ENCODE measurements around the gene CSNK1D. TPM values are rescaled to one million over a fixed set of nuclear protein-coding genes. Genes with fewer than 3 reads are reported as not detected.

CSNK1D gene
- 49.3 and 57.0 TPM in 2 replicates for total RNA-seq

DNA sequence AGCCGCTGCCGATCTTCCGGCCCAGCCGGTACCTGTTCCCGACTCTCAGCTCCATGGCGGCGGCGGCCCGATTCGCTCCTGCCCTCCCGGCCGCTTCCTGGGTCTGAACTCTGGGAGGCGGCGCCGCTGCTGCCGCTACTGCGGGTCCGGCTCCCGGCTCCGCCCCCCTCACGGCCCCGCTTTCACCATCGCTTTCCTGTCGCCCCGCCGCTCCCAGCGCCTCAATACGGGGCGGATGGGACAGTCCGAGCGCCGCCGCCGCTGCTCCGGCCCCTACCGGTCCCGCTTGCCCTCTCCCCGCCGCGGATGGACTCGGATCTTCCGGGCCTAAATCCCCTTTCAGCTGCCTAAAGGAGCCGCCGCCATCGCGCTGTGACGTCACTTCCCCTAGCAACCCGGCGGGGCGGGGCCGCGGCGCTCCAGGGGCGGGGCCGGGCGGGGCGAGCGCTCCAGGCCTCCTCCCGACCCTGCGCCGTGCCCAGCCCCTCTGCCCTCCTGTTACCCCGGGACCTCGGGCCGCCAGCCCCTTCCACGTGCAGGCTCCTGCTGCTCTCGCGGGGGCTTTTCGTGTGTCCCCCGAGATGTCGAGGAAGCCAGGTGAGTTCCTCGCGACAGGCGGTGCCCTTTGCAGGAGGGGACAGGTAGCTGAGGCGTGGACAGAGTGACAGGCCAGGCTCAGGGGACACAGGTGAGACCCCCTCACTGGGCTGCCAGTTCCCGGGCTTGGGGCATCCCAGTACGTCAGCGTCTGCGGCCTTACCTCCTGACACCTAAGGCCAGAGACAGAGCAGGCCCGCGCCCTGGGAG, at the start of gene CSNK1D:
TSS of gene CSNK1D (minus strand) at position 374 of the 807 bp plus-strand sequence. CDS start at position 55, 319 bp downstream.
- TF ChIP-seq, protein P1, sequence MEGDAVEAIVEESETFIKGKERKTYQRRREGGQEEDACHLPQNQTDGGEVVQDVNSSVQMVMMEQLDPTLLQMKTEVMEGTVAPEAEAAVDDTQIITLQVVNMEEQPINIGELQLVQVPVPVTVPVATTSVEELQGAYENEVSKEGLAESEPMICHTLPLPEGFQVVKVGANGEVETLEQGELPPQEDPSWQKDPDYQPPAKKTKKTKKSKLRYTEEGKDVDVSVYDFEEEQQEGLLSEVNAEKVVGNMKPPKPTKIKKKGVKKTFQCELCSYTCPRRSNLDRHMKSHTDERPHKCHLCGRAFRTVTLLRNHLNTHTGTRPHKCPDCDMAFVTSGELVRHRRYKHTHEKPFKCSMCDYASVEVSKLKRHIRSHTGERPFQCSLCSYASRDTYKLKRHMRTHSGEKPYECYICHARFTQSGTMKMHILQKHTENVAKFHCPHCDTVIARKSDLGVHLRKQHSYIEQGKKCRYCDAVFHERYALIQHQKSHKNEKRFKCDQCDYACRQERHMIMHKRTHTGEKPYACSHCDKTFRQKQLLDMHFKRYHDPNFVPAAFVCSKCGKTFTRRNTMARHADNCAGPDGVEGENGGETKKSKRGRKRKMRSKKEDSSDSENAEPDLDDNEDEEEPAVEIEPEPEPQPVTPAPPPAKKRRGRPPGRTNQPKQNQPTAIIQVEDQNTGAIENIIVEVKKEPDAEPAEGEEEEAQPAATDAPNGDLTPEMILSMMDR (IDR thresholded peaks at IDR 0.05; ENCODE audit: insufficient read depth, low read depth, low read length) = no peak
- peak within 1 kb of the TSS; percentile 86 for H3K4me3 ChIP-seq (ENCODE audit: low read depth, low read length)

DNA sequence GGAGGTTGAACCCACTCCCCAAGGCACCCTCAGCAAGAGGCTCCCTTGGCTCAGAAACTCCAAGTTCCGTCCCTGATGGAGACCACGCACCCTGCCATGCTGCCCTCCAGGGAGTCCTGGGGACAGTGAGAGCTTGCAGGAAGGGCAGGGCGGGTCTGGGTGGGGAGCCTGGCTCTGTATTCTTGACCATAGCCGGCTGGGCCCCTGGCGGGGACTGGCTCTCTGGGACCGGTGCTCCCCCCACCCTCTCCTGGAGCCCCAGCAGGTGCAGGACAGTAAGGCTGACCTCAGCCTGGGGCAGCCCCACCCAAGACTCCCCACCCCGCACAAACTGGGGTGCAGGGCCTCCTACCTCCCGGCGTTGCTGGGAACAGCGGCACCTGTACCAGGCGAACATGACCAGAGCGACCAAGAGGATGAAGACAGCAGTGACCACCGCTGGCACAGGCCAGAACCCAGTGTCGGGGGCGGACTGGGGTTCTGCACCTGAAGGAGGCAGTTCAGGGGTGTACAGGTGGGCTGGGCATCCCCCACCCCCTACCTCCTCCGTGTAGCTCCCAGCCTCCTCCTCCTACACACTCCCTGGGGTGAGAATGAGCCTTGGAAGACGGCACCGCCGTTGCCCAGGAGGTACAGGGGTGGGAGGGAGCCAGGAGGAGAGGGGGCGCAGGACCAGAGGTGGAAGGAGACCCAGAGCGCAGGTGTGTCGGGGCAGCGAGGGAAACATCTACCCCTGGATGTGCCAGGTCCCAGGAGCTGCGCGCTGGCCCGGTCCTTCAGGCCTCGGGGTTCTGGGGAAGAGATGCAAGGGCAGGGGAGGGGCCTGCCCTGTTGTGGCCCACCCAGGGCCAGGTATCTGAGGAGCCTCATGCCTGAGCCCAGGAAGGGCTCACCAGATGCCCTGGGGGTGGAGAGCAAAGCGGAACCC, 49.3 kb upstream of the CSNK1D start:
- TF ChIP-seq, protein P1 (IDR thresholded peaks at IDR 0.05; ENCODE audit: insufficient read depth, low read depth, low read length) = no peak
- no peak overlapping the region for H3K4me3 ChIP-seq (ENCODE audit: low read depth, low read length)
- no peak for DNase-seq (ENCODE audit: low read depth)

More for the DNA sequence above, at the start of gene CSNK1D:
- DNase-seq (ENCODE audit: low read depth) = peak; percentile 89

DNA sequence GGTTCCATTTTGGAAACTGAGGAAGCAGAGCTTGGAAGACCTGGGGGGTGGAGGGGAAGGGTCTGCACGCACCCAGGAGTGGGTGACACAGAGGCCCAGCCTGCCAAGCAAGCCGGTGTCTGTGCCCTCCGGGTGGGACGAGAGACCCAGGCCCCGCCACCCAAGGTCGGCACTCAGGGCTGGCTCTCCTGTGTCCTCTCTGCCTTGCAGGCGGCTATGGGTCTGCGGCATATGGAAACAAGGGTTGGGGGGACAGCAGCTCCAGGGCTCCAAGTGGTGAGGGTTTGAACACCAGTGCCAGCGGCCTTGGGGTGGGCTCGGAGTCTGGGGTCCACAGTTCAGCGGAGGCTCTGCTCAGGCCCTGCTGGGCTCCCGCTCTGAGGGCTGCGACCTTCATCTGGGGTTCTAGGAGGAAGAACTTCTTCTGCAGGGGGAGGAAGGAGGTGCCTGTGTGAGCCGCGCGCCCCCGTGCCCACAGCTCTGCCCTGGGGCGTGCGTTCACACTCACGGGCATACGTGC, 48.5 kb upstream of the CSNK1D start:
- no peak for DNase-seq (ENCODE audit: low read depth)
- TF ChIP-seq, protein P1 (IDR thresholded peaks at IDR 0.05; ENCODE audit: insufficient read depth, low read depth, low read length) = no peak
- no peak overlapping the region for H3K4me3 ChIP-seq (ENCODE audit: low read depth, low read length)

DNA sequence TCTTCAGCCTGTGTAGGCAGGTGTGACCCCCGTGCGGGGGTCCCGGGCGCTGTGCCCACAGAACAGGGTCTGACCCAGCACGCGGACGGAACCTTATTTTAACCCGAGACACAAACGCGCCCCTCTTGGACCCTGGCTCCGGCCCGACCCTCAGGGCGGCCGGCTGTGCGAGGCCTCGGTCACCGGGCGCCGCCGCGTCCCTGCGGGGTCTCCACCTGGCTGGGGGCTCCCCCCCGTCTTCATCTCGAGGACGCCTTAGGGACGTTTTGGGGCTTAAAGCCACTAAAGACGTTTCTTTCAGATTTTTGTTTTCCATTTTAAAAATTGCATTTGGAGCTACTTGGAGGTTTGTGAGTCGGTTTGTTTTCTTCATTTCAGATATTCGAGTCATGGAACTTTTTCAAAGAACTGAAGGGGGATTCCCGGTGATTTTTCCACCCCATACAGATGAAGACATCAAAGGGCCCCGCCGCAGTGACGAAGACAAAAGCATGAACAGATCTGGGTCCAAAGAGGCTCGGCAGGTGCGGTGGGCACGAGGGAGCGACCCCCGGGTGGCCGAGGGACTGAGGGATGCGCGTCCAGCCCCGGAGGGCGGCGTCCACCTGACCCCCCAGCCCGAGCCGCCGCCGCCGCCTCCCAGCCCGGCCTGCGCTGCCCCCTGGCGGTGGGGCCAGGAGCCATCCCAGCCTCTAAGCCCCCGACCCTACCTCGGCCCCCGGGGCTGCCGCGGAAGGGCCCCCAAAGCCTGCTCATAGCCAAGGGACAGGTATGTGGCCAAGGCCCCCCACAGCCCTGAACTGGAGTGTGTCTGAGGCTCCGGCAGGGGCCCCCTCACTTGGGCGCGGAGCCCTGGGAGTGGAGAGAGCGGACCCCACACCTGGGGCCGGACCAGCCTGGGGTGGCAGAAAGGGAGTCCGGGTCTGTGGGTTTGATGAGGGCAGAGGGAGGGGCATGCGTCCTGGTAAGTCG, 47.7 kb upstream of the CSNK1D start:
- H3K4me3 ChIP-seq (ENCODE audit: low read depth, low read length) = no peak overlapping the region
- no peak for DNase-seq (ENCODE audit: low read depth)
- TF ChIP-seq, protein P1 (IDR thresholded peaks at IDR 0.05; ENCODE audit: insufficient read depth, low read depth, low read length) = peak; percentile 74

DNA sequence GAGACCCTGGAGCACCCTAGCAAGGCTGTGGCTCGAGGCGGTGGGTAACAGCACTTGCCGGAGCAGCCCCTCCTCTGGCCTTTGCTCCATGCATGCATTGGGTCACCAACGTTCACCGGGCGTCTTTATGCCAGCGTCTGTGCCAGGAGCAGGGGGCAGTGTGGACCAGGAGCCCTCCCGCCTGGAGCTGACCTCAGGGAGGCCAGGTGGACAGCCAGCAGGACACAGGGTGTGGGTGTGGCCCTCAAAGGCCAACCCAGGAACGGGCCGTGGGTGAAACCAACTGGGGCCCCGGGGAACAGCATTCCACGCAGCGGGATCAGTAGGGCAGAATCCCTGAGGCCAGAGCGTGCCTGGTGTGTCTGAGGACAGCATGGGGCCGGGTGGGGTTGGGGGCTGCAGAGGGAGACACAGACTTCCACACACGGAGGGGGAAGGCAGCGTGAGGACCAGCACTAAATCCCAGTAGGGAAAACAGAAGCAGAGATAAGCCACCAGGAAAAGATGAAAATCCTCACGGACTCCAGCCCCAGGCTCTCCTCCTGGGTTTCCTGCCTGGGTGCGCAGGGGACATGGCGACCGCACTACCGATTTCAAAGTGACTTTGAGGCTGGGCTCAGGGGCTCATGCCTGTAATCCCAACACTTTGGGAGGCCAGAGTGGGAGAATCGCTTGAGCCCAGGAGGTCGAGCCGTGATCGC, 46.8 kb upstream of the CSNK1D start:
- H3K4me3 ChIP-seq (ENCODE audit: low read depth, low read length) = no peak overlapping the region
- TF ChIP-seq, protein P1 (IDR thresholded peaks at IDR 0.05; ENCODE audit: insufficient read depth, low read depth, low read length) = no peak
- DNase-seq (ENCODE audit: low read depth) = no peak
